Amniotic epithelial cell (primary cell): ENCODE measurements around the gene RBM20.

Source experiments
- DNase-seq: peaks from one replicate; pipeline ENCODE4 v3.0.0-alpha.2; 2010; ENCODE audit warnings: low read depth

RBM20 gene

DNA sequence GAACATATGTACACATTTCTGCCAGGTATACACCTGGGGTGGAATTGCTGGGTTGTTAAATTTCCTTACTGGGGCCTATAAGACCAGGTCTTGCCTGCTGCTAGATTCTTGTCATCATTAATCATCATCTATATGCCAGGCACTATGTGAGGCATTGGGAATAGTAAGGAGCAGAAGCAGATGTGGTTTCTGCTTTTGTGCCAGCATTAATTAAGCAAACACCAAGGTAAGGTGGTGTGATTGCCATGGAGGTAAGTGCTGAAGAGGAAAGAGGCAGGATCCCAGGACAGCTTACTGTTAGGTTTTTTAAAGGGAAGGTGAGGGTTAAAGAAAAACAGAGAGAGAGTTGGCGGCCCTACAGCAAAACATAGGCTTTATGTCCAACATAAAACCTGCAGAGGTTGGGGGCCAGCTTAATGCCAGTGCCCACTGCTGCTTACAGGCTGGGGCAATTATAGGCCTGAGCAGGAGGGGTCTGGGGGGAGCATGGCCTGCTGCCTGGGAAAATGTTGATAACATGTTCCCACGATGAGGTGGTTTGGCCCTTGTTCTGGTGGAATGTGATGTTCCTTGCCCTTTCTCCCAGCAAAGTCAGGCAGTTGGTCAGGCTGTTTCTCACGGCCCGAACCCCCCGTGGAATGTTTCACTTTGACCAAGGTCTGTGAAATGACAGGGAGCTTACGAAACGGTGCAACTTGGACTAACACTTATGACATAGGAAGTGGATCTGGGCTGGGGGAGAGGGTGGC lies 93.9 kb downstream of the RBM20 start:
- peak; percentile 91 for DNase-seq

DNA sequence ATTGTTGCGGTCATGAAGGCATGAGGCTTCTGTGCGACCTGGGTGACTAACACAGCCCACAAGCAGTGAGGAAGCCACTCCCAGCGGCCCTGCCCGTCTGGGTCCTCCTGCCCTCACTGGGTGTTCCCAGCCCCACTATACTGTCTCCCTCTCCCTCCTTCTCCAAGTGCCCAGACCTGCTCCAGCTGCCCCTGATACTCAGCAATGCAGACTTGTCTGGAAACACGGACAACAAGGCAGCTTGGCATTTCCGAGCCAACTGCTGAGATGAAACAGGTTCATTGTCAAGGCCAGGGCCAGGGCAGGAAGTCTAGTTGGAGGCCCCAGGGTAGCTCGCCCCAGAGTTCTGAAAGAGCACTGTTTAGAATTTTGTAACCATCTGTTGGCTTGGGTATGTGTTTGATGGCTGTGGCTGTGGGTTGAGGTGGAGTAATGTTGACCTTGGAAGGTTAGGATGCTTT lies 95.7 kb downstream of the RBM20 start:
- DNase-seq = peak; percentile 35

DNA sequence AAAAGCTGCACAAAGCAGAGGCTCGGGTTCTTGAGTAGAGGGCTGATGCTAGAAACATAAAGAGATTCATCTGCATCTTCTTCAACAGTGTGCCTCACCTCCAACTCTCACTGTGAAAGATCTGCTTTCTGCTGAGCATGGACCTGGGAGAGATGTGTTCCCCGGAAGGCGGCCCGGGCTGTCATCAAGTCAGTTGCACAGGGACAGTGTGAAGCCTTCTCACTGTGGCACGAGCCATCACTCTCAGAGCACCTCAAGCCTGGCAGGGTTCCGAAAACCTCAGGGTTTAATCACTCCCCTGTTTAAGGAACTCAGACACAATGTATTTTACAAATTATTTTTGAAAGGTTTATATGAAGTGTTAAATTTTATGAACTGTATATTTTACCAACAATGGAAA lies 98.7 kb downstream of the RBM20 start:
- no peak for DNase-seq

DNA sequence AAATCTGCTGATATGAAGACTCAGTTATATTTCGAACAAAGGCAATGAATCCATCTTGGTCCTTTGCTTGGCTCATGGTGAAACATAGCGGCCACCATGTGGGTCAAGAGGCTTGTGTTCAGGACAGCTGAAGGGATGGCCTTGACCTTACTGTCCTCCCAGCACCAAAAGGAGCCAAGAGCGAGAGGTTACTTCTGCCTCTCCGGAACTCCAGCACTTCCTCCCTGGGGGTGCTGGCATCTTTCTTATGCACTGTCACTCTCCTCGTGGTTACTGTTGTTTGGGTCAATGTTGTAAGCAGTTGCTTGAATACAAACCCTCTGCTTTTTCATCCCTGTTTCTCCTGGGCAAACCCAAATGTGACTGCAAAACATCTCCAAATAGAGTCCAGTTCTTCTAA lies 100.6 kb downstream of the RBM20 start:
- no peak for DNase-seq

DNA sequence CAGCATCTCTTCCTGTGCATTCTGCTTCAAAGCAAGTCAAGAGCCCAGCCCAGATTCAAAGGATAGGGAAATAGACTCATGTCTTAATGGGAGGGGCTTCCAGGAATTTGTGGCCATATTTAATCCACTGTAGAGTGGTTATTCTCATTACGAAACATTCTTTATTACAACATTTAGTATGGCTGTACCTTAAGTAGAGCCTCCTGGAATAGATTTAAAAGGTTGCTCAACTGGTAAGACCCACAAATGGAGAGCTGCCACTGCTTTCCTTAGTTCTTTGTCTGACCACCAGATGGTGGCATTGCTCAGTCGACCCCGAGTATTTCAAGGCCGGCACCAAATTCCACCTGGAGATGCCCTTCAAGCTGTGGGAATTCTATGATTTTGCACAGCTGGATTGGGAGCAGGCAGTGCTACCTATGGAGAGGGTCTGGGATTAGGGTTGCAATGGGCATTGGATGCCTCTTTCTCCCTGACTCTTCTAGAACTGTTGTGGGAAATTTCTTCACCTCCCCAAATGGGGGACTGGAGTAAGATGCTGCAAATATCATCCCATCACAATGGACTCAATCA lies 102.2 kb downstream of the RBM20 start:
- DNase-seq = peak; percentile 91

DNA sequence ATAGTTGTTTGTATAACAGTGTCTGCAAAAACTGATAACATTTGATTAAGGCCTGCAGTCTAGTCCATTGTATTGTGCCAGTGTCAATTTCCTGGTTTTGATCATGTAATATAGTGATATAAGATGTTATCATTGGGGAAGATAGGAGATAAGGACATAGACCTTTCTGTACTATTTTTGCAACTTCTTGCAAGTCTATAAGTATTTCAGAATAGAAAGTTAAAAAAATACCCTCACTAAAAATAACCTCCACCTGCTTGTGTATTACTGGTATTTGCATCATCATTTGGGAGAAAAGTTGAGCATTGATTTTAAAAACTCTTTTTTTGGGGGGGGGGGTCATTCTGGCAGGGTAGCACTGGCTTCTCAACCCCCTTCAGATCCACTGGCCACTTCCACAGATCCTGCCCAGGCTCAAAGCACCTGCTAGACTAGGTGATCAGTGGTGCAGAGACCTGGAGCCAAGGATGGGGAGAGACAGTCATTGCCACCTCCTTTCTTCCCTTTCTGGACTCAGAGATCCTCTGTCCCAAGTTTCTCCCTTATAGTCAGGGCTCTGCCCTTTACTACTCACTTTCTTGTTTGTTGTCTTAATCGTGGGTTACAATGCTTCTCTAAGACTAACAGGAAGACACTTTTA lies 103.0 kb downstream of the RBM20 start:
- no peak for DNase-seq

DNA sequence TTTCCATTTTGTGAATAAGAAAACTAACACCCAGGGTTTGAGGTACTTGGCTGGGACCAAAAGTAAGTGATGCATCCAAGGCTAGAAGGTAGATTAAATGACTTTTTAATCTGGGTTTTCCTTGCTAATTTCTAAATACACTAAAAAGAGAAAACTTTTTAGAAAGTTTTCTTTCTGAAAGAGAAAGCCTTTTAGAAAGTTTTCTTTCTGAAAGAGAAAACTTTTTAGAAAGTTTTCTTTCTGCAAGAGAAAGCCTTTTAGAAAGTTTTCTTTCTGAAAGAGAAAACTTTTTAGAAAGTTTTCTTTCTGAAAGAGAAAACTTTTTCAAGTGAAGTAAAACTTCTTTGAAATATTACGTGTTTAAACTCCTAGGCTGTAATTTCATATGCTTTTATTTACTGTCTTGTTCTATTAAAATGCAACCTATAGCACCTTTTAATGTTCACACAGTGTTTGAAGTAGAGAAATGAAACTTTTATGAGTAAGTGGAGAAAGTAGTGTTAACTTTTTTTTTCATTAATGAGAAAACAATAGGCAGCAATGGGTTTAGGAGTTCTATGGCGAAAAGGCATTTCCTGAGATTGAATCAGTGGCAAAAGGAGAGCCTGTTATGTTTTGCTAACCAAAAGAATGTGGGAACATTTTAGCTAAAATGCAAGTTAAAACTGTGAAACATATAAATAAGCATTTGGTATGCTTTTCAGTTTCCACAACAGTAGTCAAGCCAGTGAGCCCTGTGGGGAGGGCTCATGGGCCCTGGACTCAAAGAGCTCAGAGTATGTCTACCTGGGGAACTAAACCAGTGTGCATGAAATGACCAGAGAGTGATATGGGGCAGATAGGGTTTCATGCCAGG lies 103.7 kb downstream of the RBM20 start:
- no peak for DNase-seq

DNA sequence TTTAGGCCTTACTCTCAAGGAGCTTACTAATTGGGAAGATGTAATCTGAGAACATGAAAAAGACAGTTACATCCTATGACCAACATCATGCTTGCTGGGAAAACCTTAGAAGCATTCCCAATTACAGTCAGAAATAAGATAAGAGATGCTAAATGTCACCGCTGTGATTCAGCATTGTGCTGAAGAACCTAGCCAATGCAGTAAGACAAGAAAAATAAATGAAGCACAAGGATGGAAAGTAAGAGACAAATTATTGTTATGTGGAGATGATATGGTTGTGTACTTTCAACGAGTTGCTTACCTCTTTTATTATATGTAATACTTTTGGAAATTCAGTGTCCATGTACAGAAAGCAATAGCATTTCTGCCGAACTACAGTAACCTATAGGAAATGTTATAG lies 104.8 kb downstream of the RBM20 start:
- DNase-seq = no peak

DNA sequence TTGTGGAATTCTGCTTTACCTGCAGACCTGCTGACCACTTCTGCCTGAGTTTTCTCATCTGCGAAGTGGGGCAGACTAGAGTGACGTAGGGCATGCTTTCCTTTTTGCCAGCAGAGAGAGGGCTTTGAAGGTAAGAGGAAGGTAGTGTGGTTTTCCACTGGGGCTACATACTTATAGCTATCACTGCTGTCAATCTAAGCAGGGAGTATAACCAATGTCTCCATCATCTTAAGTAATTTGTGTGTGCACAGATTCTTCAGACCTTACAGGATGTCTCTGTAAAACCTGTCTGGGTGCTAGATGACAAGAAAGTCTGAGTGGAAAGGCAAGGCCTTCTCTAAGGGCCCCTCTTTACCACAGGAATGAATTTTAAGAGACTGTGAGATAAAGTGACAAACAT lies 106.8 kb downstream of the RBM20 start:
- no peak for DNase-seq

DNA sequence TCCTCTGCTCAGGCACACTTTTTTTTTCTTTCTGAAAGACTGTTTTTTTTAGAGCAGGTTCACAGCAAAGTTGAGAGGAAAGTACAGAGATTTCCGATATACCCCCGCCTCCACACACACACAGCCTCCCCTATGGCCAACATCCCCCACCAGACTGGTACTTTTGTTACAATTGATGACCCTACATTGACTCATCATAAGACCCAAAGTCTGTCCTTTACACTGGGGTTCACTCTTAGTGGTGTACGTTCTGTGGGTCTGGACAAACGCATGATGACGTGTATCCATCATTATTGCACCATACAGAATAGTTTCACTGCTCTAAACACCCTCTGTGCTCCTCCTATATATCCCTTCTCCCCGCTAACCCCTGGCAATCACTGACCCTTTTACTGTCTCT lies 107.7 kb downstream of the RBM20 start:
- no peak for DNase-seq

DNA sequence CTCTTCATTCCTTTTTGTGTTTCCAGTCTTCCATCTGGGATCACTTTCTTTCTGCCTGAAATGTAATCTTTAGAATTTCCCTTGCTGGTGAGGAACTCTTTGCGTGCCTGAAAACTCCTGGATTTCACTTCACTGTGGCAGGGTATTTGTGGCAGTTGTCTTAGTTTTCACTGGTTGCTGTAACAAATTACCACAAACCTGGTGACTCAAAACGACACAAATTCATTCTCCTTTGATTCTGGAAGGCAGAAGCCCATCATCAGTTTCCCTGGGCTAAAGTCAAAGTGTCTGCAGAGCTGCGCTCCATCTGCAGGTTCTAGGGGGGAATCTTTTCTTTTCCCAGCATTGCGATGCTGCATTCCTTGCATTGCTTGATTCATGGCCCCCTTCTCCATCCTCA lies 109.3 kb downstream of the RBM20 start:
- DNase-seq = no peak

DNA sequence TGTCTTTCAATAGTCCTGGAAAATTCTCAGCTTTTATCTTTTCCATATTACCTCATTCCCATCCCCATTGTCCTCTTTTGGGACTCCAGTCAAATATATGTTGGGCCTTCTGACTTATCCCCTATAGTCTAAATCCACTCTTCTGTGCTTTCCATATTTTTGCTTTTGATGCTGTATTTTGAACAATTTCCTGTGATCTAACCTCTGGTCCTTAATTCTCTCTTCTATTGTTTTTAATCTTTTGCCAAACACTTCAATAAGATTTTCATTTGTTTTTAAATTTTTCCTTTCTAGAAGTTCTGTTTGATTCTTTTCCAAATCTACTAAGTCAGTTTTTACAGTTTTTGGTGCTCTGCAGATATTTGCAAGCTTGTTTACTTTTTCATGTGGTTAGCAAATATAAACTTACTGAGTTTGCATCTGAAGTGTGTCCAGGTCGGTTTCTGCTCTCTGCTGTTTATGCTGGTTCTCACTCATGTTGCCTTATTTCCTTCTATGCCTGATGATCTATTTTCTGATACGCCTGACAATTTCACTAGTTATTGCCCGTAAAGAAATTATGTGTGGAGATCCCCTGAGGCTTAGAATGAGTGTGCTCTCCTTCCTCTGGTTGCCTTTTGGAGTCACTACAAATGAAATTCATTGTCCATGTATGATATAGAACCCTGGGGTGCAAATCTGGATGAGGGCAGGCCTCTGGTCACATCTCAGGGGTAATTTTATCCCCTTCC lies 110.4 kb downstream of the RBM20 start:
- no peak for DNase-seq

DNA sequence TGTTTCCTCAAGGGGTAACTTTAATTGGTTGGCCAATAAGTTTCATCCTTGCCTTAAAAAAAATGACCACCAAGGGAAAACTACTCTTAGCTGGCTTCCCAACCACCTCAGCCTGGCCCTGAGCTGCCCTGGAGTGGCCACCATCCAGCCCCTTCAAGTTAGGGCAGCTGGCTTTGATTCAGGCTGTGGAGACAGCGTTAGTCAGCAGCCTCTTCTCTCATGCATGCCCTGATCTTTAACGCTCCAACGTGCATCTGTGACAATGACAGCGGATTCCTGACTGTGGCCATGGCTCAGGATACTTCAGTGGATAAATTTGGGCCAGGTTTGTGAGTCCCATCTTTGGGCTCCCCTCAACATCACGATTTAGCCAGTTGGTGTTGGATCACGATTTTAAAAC lies 111.6 kb downstream of the RBM20 start:
- no peak for DNase-seq

DNA sequence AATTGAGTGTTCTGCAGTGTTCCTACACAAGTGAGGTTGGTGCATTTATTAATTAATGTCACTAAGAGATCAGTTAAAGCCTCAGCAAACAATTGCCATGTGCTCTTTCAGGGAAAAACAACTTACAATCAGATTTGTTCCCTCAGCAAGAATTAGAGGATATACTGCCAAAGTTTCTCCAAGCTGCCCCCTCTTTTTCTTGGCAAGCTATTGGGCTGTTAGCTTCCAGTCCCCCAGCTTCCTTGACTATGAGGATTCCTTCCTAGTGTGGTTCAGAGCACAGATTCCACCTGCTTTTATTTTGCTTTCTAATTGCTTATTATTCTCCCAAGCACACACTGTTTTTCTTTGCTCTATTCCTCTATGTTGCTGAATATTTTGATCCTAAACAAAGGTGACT lies 112.7 kb downstream of the RBM20 start:
- no peak for DNase-seq

DNA sequence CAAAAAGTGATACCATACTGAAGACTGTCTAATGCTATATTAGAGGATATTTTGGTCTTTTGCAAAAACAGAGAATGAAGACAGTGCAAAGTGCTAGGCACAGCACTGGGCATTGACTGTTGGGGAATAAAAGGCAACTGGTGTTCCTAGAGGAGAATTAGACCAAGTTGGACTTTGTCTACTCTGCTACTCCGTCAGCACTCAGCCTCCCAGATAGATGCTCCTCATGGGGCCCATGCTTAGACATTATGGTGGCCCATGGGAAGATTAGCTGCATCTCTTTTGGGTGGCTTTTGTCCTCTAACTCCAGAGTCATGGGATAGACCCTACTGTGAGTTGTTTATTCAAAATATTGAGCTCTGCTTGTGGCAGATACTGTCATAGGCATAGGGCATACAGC lies 113.5 kb downstream of the RBM20 start:
- no peak for DNase-seq

DNA sequence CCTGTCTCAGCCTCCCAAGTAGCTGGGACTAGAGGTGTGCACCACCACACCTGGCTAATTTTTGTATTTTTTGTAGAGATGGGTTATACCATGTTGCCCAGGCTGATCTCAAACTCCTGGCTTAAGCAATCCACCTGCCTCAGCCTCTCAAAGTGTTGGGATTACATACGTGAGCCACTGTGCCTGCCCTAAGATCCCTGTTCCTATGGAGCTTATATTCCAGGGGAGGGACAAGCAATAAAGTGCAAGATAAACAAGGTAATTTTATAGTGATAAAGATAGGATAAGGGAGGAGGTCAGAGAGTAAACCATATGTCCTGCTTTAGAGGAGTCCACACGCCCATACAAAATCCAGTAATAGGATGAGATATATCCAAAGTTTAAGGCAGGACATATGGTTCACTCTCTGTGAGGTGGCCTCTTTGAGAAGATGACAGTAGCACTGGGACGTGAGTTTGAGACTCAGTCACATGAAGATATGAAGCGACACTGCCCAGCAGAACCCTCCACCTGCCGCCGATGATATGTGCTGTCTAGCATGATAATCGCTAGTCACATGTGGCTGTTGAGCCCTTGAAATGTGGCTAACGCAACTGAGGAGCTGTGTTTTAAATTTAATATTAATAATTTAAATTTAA lies 114.1 kb downstream of the RBM20 start:
- DNase-seq = no peak

DNA sequence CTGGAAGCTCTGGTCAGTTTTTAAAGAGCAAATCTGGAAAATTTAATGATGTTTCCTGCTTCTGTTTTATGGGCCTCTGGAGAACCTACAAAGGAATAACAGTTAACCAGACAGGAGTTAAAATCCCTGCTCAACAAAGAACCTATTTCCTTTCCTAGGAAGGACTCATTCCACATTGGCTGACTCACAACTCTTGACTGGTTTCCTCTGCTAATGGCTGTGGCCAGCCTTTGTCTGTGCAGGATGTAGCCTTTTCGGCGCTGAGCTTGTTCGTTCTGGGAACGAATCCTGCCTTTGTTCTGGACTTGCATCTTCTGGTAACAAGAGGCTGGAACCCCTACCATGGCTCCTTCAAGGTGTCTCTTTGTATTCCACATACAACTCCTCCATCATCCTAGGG lies 114.8 kb downstream of the RBM20 start:
- DNase-seq = peak; percentile 18

DNA sequence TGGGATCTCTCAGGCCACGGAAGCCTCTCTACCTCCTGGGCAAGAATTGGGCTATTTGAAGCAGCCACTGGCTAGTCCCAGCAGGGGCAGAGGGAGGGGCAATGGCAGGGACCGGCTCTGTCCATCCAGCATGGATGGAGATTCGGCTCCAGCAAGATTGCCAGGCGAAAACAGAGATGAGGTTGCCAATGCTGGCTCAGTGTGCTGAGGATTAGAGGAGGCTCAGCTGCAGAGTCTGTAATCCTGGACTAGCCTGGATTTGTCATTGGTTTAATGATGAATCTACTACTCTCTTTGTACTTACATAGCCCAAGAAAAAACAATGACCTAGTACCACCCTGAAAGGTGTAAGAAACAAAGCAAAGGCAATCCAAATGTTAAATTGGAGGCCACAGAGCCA lies 115.4 kb downstream of the RBM20 start:
- no peak for DNase-seq

DNA sequence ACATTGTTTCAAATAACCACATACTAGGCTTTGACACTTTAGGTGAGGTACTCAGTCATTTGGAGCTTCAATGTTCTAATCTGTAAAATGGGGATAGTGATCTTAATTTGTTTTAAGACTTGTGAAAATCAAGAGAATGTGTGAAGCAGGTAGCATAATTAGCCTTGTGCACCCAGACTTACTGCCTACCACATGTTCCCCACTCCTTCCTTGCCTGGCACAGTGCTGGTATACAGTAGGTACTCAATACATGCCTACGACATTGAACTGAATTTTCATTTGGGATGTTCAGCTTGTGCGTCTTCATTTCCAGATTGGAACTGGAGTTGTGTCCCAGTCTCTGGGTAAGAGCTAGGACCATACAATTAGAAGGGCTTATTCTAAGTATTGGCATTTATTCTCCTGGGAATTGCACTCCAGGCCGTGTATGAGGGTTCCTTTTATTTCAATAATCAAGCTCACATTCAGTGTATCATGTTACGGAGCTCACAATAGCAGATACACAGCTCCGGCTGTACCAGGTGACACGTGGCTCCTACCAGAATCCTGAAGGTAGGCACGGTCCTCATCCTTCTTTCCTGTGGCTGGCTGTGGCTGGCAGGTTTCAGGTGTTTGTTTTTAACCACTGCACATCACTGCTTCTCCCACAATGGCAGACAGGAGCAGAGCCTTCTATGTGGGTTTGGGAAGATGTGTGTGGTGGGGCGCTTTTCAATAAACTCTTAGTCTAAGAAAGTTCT lies 118.1 kb downstream of the RBM20 start:
- DNase-seq = no peak

DNA sequence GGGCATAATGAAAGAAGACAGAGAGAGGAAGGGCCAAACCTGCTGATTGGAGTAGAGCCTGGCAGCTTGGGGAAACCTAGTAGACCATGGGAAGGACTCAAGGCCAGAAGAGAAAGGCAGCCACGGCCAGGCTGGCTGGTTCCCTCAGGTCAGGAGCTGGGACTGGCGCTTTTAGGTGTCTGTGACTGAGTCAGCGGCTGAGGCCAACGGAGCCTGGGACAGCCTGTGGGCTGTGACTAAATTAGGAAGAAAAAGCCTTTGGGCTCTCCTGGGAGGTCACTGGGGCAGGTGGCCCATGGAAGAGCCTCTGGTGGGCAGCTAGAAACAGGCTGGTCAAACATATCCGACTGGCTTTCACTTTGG lies 118.7 kb downstream of the RBM20 start:
- DNase-seq = no peak

DNA sequence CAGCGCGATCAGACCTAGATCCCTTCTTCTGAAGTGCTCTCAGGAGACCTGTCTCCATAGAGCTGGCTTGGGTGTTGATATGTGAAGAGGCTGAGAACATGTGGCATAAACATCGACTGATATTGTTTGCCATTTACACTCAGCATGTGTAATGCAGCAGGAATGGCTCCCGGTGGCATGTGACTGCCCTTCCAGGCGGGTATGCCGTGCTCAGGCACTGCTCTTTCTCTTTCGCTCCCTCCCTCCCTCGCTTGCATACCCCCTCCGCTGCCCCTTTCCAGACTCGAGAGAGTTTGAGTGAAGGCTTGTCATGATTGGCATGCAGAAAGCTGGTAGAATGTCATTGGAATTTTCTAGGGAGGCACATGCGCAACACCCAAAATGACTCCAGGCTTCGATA lies 120.2 kb downstream of the RBM20 start:
- DNase-seq = no peak
